Activated CD8-positive, alpha-beta memory T cell treated with anti-CD3 and anti-CD28 coated beads, Interleukin-2, amount 50 U/mL, for 48 hours (primary cell): Measurements from ENCODE around the gene SCNN1A.

ENCODE experiments used
- DNase-seq: peaks from one replicate; pipeline ENCODE4 v3.0.0-alpha.2; 2020

Gene SCNN1A

GRCh38 chr12:6375269-6376078, at the start of gene SCNN1A:
SCNN1A (minus strand) TSS chr12:6375563; CDS start chr12:6374783, 780 bp downstream.
- DNase-seq = no peak

DNA sequence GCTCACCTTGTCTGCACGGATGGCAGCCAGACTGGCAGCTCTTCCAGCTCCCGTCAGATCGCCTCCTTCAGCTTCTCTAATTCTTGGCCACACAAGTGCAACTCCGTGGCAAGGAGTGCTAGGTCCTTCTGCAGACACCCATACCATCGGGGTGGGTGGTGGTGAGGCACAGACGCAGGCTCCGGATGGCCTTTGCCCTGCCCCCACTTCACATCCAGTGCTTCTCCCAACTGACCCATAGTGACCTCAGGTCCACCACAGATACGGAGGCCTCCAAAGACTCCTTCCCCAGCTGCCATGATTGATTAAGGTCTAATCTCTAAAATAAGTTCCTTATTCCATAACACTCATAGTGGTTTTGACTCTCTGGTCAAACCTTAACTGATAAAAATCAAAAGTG, 49.5 kb upstream of the SCNN1A start:
- DNase-seq = no peak

DNA sequence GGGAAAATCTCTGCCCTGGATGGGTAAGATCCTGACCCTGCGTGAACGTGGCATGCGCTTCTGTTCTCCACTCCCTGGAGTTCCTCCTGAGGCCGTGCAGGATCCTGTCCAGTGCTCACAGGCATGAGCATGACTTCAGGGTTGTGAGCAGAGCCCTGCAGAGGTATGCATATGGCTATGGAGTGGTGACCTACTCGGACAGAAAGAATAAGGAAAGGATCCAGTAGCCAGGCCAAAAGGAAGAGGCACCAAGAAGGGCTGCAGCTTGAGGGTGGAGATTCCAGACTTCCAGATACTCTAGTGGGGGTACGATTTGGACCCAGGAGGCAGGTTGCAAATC, 48.6 kb upstream of the SCNN1A start:
- DNase-seq = no peak

- DNase-seq = peak; percentile 81
Measured at GRCh38 chr12:6423267-6424007, 48.1 kb upstream of the SCNN1A start.

GRCh38 chr12:6420364-6420763, 45.0 kb upstream of the SCNN1A start:
- DNase-seq = no peak

DNA sequence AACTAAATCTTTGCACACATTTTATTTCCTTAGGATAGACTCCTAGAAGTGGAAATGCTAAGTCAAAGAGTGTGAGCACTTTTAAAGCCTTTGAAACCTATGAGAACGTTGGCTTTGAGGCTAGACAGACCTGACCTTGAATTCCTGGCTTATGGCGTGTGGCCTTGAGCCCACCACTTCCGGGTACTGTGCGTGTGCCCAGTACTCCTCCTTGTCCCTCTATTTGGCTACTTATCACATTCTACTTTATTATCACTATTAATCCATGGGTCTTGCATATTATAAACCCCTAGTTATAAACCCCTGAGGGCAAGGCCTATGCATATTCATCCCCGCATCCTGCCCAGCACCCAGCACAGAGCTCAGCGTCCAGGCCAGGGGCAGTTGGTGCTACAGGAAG, 43.4 kb upstream of the SCNN1A start:
- no peak for DNase-seq

DNA sequence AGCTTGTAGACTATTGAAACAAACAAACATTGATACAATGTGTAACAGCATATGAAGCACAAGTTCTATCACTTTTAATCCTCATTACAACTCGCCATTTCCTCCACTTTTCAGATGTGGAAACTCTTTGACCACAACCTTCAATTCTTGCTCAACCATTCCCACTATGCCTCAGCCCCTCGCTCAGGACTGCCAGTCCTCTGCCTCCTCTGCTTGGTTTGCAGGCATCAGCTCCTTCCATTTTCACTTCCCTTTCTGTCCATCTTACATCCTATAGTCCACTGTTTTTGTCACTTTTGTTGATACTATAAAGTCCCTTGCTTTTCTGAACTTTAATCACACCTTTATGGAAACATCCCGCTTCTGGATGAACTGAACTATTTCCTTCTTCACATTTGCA, 41.2 kb upstream of the SCNN1A start:
- DNase-seq = no peak

GRCh38 chr12:6407236-6407954, 32.0 kb upstream of the SCNN1A start:
- no peak for DNase-seq

DNA sequence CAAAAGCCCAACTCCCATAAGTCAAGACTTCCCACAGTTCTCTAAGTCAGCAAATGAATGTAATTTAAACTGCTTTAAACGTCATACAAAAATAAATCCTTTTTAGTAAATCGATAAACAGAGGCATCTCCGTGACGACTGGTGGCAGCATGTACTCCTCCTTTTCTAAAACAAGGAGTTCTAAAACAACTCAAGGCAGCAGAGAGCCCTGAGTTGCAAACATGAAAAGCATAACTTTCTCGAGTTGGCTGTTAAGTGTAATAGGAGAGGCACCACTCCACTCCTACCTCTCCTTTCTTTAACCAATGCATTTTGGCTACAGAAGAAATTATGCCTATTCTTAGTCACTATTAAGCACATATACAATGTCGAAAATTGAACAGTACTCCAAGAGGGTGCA, 30.6 kb upstream of the SCNN1A start:
- DNase-seq = no peak

- no peak for DNase-seq
Measured at GRCh38 chr12:6404390-6404789, 29.0 kb upstream of the SCNN1A start.

GRCh38 chr12:6399884-6400644, 24.7 kb upstream of the SCNN1A start:
- DNase-seq = no peak

- no peak for DNase-seq
Measured at GRCh38 chr12:6396031-6396430, 20.7 kb upstream of the SCNN1A start.

GRCh38 chr12:6394398-6394797, 19.0 kb upstream of the SCNN1A start:
- DNase-seq = no peak

DNA sequence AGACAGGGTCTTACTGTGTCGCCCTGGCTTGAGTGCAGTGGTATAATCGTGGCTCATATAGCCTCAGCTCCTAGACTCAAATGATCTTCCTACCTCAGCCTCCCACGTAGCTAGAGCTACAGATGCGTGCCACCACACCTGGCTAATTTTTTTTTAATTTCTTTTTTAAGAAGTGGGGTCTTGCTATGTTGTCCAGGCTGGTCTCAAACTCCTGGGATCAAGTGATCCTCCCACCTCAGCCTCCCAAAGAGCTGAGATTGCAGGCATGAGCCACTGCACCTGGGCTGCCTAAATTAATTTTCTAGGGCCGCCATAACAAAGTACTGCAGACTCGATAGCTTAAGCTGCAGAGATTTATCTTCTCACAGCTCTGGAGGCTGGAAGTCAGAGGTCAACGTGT, 17.7 kb upstream of the SCNN1A start:
- DNase-seq = no peak

GRCh38 chr12:6392504-6392903, 17.1 kb upstream of the SCNN1A start:
- no peak for DNase-seq

DNA sequence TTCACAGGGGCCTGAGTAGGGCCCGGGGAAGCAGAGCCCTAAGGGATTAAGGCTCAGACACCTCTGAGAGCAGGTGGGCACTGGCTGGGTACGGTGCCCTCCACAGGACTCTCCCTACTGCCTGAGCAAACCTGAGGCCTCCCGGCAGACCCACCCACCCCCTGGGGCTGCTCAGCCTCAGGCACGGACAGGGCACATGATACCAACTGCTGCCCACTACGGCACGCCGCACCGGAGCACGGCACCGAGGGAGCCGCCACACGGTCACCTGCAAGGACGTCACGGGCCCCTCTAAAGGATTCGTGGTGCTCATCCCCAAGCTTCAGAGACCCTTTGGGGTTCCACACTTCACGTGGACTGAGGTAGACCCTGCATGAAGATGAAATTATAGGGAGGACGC, 15.7 kb upstream of the SCNN1A start:
- no peak for DNase-seq

GRCh38 chr12:6390084-6390799, 14.9 kb upstream of the SCNN1A start:
- DNase-seq = no peak

DNA sequence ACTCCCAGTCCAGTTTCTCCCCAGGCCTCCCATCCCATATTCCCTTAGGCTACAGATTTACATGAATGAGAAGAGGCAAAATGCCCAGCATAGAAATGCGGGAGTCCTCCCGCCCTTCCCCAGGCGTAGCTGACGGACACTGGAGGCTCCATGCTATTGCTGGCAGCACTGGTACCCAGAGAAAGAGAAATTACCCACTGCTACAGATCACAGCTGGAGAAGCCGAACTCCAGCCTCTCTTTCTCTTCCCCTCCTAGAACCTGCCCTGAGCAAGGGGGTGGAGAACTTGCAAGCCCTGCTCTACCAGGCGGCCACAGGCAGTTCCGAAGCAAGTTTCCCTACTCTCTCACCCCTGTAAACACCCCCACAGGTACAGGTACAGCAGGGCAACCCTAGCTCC, 12.2 kb upstream of the SCNN1A start:
- no peak for DNase-seq

DNA sequence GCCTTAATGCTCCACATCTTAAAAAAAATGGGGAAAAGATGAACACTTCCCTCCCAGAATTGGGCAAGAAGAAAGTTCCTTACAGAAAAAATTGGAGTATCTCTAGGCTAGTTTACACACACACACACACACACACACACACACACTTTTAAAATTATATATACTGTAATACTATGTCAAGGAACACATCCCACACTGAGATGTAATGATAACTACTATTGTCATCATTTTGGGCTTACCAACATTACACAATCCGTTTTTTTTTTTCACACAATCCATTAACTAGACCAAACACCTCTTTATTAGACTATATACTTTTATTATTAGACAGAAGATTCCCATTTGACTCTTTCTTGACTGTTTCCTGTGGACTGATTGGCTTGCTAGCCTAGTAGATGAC, 11.1 kb upstream of the SCNN1A start:
- DNase-seq = no peak

GRCh38 chr12:6386038-6386437, 10.7 kb upstream of the SCNN1A start:
- DNase-seq = no peak

DNA sequence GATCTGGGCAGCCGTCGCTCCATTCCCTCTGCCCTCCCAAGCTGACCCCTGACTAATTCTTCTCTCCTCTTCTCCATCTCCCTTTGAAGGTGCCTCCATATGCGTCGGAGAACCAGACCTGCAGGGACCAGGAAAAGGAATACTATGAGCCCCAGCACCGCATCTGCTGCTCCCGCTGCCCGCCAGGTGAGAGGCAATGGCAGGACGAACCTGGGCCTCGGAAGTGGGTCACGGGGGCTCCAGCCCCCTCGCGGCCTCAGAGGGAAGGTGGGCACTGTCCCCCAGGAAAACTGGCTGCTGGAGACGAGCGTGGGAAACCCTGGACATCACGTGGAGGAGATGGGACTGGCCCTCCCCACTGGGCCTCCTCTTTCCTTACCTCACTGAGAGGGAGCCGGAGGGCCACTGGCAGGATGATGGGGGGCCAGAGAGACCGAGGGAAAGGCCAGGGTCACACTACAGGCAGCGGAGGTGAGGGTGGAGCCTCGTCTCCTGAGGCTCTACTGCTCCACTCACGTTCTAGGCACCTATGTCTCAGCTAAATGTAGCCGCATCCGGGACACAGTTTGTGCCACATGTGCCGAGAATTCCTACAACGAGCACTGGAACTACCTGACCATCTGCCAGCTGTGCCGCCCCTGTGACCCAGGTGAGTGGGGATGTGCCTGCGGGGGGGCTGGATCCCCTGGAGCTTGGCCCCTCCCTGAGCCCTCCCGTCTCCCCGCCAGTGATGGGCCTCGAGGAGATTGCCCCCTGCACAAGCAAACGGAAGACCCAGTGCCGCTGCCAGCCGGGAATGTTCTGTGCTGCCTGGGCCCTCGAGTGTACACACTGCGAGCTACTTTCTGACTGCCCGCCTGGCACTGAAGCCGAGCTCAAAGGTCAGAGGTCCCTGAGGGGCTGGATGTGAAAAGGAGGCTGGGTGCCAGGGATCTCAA, 9.4 kb upstream of the SCNN1A start:
- no peak for DNase-seq
